Stimulated activated CD4-positive, alpha-beta T cell treated with anti-CD3 and anti-CD28 coated beads, Interleukin-15, amount 100 ng/mL, for 1 hour (primary cell): ENCODE measurements around the gene CREB3.

Source experiments
- DNase-seq, 2 donors: peaks; one replicate each; pipeline ENCODE4 v3.0.0-alpha.2; 2020; ENCODE audit warnings: low read depth in 1 of 2, low spot score in 1 of 2

CREB3 gene

DNA sequence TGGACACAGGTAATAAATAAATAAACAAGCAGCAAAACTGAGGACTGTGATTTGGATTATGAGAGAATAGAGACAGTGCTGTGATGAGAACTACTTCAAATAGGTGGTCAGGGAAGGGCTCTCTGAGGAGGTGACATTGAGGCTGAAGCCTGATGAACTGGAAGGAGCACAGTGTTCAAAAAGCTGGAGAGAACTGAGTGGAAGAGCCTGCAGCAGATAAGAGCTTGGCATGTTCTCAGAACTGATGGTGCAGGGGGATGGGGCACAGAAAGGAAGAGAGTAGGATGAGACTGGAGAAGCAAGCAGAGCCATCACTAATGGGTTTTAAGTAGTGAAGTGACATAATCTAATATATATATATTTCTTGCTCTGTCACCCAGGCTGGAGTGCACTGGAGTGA lies 31.5 kb upstream of the CREB3 start:
- no peak for DNase-seq

DNA sequence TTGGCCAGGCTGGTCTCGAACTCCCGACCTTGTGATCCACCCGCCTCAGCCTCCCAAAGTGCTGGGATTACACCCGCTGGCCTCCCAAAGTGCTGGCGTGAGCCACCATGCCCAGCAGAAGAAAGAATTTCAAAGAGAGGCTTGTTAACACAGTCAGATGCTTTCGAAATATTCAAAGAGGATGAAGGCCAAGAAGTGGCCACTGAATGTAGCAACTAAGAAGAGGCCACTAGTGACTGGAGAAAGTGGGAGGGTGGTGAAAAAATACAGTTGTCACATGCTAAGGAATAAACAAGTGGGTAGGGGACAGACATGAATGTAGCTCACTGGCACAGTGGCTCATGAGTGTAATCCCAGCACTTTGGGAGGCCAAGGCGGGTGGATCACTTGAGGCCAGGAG lies 29.8 kb upstream of the CREB3 start:
- no peak for DNase-seq

DNA sequence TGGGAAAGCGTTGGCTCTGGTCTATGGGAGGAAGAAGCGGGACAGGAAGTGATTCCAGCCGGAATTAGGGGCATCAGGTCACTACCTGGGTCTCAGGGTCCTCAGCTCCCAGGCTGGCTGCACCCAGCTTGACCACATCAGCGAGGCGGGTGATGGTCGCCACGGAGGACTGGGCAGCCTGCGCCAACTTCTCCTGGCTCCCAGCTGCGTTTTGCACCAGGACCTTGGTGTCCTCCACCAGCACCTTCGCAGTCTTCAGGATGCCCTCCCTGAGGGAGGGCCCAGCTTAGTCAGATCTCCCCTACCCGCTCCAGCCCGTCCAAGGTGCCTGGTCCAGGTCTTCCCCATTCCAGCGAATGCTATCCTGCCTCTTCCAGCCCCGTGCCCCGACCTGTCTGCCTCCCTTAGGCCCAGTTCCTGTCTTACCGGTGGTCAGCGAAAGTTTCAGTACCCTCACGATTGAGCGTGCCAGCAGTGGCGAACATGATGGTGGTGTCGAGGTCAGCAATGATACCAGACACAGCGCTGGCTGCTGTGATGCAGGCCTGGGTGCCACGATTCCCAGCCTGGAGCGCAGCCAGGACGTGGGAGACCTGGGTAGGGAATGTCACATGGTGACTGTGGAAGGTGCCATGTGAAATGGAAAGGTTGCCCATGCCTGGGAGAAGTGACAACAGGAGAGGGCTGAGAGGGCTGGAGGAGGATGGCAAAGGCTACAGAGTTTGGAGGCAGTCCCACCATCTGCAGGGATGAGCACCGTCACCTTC lies 28.4 kb upstream of the CREB3 start:
- DNase-seq = no peak

DNA sequence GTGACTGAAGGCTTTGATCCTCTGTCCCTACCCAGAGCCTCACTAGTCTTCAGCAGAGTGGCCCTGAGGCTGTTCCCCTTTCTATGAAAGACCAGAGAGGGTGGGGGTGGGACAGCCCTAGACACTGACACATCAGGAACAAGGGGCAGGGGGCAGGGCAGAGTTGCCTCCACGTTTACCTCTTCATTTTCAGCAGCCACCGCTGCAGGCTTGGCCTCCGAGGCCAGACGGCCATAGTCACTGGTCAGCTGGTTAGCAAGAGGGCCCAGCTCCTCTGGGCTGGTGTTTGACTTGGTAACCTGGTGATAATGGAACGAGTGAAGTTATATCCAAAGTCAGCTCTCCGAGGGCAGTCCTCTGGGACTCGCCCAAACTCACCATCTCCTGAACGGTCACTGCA lies 27.1 kb upstream of the CREB3 start:
- DNase-seq = no peak

DNA sequence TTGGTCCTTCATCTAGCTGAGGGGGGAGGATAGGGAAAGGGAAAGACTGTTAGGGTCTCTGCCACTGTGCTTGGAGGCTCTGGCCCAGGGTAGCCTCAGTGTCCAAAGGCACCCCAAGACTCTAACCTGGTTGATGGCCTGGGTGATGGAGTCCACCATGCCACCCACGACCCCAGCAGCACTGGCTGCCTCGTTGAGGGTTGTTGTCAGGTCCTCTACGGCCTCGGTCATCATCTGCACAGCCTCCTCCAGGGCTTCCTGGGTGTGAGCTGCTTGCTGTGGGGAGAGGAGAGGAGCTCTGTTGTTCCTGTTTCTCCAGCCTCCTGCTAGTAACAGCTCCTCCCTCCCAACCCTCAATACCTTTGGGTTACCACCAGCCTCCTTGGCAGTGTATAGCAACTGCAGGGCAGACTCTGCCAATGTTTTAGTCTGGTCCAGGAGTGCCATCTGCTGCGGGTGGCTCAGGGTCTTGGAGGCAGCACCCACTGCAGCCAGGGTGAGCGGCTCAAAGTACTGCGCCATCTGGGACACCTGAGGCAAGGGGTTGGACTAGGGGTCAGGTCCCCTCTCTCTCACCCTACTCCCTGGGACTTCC lies 26.5 kb upstream of the CREB3 start:
- DNase-seq = no peak

DNA sequence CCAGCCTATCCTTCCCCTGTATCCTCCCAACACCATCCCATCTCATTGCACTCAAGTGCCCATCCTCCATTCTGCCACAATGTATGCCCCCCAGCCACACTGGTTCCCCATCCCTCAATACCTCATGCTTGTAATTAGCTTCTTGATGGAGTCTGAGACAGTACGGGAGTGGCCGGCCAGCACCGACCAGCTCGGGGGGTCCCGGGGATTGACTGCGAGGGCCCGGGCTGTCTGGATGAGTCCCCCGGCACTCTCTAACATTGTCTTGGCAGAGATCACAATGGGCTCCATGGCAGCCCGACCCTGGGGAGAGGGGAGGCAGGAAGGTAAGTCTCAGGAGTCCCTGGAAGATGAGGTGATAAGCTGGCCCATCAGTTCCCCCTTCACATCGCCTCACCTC lies 25.5 kb upstream of the CREB3 start:
- DNase-seq = no peak

DNA sequence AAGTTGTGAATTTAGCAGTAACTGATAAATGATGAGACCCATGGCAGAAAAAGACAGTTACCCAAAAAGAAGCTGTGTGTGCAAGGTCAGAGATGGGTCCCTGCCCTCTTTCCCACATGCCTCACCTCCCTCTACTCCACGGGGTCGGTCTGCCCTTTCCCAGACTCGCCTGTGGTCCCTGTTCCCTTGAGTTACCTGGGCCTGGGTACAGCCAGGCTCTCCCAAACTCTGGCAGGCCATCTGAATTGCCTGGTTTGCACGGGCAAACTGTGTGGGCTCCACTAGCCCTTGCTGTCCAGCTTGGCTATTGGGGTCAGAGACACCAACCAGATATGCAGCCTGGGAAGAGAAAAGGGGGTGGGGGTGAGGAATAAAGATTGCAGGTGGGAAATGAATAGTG lies 24.3 kb upstream of the CREB3 start:
- no peak for DNase-seq

DNA sequence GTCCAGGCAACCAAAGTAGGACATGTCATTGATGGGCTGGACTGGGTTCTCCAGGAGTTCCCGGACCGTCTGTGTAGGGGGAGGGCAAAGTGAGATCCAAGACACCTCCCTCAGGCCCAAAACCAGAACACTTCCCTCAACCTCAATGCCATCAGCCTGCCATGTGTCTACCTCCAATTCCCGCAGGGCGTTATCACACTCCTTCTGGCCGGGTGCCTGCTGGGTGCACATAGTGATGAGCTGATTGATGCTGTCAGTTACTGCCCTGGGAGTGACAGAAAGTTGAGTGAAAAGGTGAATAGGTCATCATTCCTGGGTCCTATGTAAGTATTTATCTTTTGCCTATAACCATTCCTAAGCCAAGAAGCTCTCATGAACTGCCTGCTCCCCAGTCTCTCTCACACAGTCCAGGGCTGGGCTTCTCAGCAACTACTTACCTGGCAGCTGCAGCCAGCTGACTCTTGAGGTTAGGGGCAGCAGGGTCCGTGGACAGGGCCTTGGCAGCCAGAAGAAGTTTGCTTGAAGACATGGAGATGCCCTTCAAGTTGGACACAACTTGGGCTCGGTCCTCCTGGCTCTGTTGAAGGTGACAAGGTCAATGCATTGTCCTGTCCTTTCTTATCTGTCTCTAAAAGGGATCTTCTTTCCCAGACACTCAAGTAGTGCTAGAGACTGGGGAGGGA lies 21.5 kb upstream of the CREB3 start:
- no peak for DNase-seq

DNA sequence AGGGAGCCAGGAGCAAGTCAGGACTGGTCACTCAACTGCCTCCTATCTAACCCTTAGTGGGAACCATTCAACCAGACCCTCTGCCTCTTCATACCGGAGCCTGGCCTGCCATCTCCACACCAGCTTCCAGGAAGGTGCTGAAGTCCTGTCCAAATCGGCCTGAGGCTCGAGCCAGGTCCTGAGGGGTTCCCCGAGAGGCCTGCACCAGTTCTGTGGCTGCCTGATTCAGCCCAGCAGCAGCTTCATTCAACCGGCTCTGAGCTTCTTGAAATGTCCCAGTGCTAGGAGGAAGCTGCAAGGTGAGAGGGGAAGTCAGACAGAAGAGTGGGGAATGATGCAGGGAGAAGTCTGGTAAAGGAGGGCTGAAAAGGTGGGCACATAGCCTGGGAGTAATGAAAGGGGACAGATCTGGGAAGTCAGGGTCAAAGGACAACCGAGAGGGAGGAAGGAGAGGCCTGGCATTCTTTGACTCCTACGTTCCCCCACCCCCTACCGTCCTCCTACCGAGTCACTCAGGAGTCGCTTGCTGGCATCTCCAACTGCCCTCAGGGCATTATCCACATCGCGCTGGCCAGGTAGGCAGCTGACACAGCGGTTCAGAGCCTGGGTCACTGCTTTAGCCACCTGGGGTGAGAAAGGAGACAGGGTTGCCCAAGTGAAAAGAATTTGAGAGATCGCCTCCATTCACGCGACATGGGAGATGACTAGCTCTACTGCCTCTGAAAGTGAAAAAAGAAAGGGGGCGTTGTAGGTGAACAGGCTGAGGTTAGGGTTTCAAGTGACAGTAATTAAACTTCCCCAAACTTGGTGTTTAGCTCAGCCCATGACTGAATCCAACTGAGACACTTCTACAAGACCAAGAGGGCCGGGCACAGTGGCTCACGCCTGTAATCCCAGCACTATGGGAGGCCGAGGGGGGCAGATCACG lies 20.7 kb upstream of the CREB3 start:
- no peak for DNase-seq

DNA sequence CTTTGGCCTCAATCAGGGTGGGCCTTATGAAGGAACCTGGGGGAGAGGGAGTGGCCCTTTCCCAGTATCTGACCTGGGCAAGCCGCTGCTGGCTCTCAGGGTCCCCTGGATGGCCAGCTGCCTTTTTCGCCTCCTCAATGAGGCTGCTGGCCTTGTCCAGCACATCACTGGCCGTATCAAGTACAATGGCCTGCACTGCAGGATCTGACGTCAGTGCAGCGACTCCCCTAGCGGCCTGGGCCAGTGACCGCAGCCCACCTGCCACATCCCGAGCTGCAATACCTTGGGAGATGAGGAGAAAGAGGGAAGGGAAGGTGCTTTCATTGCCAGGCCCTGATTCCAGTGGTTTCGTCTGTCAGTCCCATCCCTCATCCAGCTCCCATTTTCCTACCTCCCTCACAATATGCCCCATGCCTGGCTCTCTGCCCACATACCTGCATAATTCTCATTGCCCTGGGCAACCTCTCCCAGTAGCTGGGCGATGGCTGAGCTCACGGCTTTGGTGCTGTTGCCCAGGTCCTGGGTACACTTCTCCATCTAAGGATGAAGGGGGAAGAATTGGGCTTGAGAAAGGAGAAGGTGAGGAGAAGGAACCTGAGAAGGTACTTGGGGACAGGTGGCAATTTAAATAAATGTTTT lies 19.6 kb upstream of the CREB3 start:
- no peak for DNase-seq

DNA sequence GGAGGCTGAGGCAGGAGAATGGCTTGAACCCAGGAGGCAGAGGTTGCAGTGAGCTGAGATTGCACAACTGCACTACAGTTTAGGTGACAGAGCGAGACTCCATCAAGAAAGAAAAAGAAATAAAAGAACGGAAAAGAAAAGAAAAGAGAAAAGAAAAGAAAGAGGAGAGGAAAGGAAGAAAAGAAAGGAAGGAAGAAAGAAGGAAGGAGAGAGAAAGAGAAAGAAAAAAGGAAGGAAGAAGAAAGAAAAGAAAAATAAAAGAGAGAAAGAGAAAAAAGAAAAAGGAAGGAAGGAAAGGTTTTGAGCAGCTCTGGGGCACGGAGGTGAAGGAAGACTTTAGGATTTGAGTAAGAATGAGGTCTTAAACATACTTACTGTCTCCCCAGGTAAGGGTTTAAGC lies 18.9 kb upstream of the CREB3 start:
- no peak for DNase-seq

DNA sequence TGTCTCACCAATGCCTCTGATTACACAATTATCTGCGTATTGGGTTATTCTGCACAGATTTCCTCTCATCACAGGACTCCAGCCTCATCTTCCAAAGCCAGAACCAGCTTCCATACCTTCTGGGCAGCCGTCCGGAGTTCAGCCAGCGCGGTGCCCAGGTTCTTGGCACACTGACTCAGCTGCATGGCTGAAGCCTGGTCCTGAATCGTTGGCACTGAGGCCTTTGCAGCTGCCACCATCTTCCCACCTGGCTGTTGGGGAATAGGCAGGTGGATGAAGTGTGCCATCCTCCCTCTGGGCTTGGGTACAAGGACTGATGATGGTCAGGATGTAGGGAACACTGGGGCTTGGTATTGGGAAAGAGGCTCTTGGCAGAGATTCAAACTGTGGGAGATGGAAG lies 18.3 kb upstream of the CREB3 start:
- DNase-seq = no peak

DNA sequence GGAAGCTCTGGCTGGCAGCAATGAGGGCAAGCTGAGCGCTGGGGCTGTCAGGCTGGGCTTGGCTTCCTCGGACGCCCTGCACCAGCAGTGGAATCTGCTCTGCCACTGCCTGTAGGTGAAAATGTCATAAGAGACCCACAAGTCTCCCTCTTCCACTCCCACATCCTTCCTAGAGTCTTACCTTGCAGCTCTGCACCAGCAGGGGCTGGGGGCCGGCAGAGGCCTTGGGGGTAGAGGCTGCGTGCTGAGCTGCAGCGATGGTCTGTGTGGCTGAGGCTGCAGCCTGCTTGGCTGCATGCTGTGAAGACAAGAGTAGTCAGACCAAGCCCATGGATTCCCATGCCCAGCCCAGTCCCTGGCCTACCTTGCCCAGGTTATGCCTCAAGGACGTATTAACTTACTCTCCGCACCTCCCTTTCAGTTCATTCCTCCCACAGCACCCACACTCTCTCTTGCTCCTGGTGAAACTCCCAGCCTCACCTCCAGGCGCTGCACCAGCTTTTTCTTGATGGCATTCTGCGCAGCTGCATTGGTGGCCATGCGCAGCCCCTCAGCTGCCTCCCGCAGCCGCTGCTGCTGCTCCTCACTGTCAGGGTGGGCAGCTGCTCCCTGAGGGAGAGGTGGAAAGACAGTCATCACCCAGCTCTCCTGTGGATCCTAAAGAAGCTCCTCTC lies 17.8 kb upstream of the CREB3 start:
- no peak for DNase-seq

DNA sequence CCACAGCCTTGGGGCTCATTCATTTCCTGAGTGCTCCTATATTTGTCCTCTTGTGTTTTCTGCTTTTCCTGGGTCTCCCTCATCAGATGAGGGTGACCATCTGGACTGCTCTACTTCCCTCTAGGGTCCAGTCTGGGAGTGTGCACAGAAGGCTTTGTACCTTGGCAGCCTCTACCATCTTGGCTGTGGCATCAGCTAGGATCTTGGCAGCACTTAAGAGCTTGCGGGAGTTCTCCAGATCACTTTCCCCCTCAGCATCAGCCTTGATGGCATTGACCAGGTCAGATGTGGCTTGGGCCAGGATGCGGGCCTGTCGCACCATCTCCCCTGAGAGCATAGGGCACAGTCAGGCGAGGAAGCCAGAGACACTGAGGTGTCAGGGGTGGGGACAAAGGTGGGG lies 16.2 kb upstream of the CREB3 start:
- no peak for DNase-seq

DNA sequence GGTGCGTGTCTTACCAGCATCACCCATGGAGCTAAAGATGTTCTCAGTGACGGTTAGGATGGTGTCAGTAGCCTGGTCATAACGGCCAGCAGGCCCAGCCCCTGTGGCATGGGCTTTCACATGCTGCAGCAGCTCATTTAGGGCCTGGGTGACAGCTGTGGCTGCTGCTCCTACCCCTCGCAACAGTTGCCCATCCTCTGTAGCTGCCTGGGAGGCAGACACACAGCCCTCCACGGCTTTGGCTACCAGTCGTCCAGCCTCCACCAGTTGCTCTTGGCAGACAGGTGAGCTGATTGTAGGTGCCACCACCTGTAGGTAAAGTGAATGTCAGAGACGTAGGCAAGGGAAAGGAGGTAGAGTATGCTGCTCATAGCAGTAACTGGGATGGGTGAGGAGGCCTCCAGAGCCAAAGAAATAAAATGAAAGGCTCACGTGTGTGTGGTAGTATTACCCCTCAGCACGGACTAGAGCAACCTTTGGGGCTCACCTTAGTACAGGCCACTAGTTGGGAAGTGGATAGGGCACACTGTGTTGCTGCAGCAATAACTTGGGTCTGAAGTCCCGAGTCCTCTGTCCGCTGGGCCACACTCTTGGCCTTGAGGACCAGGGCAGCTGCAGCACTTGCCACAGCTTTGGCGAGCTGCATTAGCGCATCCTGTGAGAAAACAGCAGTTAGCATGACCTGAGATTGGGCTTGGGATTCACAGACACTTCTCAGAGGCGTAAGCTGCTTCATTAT lies 15.2 kb upstream of the CREB3 start:
- no peak for DNase-seq

DNA sequence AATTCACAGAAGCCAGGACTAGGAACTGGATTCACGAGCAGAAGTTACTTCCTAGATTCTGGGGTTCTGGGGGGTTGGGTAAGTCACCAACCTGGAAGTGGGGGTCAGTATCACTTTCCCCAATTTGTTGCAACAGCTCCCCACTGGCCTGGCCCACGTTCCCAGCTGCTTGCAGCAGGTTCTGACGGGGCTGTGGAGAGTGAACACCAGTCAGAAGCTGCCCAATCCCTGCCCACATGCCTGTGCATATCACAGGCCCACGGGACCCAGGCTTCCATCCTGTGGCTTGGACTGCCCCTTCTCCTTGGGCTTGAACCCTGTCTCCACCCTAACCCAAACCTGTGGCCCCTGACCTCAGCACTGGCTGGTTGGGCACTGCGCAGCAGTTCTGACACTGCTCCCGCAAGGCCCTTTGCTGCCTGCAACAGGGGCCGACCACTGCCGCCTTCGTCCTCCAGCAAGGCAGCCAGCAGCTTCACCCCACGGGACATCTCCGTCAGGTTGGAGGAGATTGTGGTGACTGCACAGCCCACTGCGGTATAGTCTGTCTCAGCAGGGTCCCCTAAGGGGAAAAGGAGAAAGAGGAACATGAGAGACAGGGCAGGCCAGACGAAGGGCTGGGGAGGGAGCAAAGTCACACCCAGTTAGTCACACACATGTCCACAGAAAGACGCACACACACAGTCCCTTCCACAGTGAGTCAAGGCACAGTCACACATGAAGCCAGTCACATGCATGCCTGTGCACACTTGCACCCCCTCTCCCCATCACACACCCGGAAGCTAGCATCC lies 13.6 kb upstream of the CREB3 start:
- no peak for DNase-seq

DNA sequence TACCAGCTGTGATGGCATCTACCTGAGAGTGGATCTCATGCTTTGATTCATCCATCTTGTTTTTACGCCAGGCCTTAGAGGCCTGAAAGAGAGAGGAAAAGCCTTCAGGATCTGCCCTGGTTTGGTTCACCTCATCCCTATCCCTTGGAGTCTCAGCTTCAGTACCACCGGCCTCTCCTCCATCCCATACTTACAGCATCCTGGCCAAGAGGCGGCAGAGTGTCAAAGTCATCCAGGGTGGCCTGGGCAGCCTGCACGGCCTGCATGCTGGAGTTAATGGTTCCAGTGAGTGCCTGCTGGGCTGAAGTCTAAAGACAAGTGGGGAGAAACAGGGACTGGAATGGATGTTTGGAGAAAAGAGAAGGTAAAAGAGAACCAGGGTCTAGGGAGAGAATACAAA lies 12.9 kb upstream of the CREB3 start:
- DNase-seq = no peak

DNA sequence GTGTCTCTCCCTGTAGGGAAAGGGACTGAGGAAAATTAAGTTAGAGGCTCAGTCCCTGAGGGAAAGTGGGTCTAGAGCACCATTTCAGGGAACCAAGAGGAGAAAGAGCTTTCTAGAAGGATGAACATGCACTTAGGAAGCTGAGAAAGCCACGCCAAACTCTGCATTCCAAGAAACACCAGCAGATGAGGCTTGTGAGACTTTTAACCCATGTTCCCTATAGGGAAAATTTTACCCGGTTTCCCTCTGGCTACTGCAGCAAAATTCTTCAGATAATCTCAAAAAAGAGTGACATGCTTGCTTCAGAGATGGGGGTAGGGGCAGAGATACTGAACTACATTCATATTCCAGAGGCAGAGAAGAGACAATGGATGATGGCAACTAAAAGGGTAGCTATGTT lies 9.0 kb upstream of the CREB3 start:
- no peak for DNase-seq

DNA sequence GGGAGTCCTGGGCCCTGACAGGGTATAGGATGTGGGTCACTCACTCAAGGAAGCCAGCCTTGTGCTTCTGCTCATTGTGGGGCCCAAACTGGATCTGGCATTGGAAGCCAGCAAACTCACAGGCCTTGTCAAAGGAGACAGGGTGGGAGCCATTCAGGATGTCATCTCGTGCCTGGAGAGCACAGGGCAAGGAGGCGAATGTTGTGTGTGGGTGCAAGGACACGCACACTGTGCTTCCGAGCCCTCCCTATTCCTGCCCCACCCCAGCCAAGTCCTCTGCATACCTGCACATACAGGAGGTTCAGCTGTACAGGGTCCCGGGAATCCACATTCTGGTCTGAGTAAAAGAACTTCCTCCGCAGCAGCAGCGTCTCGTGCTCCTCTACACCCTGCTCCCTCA lies 8.6 kb upstream of the CREB3 start:
- no peak for DNase-seq
